ENCODE results near the gene CCDC91.
"Not testable (repeated sequence)": the region's sequence is repeated elsewhere in the genome, so short reads cannot be mapped to it uniquely, and the experiment has no call there.

Gene CCDC91

GRCh38 chr12:28476206-28476605 is 285.9 kb downstream of the CCDC91 start:
- not testable (repeated sequence) for DNase-seq

GRCh38 chr12:28479097-28479496 is 288.8 kb downstream of the CCDC91 start:
- not testable (repeated sequence) for DNase-seq

- no peak for DNase-seq
Measured at GRCh38 chr12:28479683-28480082, 289.4 kb downstream of the CCDC91 start.

DNA sequence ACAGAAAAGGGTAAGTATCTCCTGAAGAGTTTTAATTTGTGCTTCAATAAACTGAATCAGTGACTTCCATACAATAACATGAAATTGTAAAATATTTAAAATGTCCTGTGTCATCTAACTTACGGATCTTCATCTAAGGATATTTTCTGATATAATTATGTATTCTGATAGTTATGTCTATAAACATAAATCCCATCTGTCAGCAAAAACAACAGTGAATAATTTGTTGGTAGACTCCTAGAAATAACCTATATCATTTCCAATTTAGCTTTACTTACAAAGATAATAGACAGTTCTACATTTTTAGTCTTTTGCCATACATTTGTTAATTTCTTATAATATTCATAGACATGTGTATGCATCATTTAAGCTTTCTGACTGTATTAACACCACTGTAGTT is 293.9 kb downstream of the CCDC91 start:
- DNase-seq: no peak

GRCh38 chr12:28486521-28486920 is 296.3 kb downstream of the CCDC91 start:
- DNase-seq: no peak

DNA sequence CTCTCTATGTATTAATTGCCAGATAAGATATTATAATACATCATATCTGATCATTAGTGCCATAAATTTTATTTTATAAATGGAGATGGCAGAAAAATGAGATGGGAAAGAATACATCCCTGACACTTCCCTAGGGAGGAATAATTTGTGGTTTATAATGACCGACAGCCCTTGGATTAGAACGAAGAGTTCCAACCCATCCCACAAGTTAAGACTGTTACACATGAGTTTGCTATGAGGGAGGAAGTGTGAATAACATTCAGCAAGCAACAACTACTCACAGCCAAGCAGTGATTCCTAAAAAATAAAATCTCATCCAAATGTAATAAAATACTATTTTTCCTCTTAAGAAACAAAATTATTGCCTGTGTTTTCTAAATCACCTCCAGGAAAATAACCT is 299.0 kb downstream of the CCDC91 start:
- DNase-seq: peak; percentile 74

- DNase-seq: peak; percentile 31
Measured at GRCh38 chr12:28497889-28498411, 307.7 kb downstream of the CCDC91 start.

- no peak for DNase-seq
Measured at GRCh38 chr12:28498850-28499249, 308.6 kb downstream of the CCDC91 start.

DNA sequence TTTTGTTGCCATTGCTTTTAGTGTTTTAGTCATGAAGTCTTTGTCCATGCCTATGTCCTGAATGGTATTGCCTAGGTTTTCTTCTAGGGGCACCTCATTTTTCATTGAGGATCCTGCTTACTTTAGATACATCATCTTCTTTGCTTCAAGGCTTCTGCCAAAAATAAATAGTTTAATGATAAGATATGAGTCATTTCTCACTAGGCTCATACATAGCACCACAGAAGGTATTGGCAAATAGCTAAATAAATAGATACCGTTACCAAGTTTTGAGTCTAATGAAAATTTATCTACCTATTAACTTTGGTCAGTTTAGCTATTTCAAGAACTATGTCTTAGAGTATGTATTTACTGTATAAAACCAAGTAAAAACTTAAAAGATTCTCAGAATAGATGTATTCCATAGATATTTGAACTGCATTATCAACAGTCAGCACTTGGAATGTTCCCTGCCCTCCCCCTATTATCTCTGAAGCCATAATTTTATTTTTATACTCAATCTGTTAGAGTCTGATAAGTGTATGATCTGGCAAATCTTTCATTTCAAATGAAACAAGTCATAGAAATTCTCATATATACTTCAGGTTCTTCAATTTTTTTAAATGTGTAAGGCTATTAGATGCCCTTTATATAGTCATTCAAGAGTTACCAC is 310.2 kb downstream of the CCDC91 start:
- peak; percentile 80 for DNase-seq

DNA sequence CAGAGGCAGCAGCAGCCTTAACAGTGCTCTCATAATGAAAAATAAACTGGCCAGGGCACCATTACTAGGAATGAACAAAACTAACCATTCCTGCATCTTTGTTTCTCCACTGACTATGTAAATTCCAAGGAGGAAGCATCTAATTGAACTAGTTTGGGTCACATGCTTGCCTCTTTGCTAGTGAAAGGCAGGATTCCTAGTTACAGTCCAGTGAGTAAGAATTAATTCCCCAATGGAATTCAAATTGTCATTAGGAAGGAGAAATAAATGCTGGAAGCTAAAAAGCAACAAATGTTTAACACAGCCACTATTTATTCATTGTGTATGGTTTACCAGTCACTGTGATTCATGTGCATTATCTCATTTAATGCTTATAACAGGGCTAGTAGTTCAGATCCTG is 316.0 kb downstream of the CCDC91 start:
- DNase-seq: no peak

GRCh38 chr12:28507033-28507432 is 316.8 kb downstream of the CCDC91 start:
- peak; percentile 45 for DNase-seq

- DNase-seq: peak; percentile 29
Measured at GRCh38 chr12:28507867-28508266, 317.6 kb downstream of the CCDC91 start.

- no peak for DNase-seq
Measured at GRCh38 chr12:28512406-28512805, 322.1 kb downstream of the CCDC91 start.

GRCh38 chr12:28512876-28513275 is 322.6 kb downstream of the CCDC91 start:
- DNase-seq: no peak

GRCh38 chr12:28513983-28514382 is 323.7 kb downstream of the CCDC91 start:
- DNase-seq: no peak

DNA sequence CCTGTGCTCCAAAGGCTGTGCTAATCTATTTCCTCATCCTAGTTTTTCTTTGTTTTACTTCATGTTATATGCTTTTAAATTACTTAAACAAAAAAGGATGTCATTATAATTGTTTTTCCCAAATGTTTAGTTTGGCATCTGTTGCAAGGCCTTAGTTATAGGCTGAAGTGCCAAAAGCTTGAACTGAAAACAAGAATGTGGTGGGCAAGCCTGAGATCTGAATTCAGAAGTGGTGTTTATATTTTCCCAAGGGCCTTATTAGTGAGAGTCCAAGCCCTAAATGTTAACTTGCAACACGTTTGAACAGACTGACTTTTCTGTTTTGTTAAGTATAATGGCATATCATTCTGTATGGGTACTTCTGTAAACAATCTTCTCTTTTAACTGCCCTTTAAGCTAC is 326.8 kb downstream of the CCDC91 start:
- no peak for DNase-seq

DNA sequence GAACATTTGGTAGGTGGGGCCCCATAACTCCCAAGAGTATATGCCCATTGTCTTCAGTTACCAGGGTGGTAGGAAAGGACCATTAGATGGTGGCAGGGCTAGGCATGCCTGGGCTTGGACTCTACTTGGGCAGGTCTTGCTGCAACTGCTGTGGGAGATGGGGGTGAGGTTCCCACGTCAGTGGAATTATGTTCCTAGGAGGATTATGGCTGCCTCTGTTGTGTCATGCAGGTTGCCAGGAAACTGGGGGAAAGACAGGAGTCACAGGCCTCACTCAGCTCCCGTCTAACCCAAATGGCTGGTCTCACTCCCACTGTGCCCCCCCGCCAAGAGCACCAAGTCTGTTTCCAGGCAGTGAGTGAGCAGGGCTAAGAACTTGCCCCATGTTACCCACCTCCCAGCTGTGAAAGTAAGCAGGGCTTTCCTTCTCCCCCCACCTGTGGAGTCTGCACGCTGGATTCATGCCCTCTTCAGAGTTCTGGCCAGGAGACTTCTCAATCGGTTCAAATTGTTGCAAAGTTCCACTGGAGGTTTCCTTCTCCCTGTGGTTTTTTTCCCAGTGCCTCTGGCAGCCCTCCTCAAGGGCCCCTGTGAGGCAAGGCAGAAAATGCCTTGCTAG is 337.5 kb downstream of the CCDC91 start:
- DNase-seq: no peak

DNA sequence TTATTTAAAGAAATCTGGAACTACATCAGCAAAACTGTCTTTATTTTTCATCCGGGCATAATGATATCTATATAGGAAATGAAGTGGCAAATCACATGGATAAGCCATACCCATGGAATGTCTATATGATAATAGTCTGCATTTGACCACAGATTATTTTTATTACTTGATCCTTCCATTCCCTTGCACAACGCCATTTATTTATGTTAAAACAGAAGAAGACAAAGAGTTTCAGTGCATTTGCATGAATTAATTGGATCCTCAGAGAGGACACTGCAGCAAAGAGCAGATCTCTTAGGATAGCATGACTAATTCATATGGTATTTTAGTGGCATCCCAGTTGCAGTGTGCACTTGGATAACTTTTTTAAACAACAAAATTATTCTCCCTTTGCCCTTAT is 345.0 kb downstream of the CCDC91 start:
- peak; percentile 62 for DNase-seq

GRCh38 chr12:28536088-28536487 is 345.8 kb downstream of the CCDC91 start:
- peak; percentile 63 for DNase-seq

GRCh38 chr12:28537474-28537873 is 347.2 kb downstream of the CCDC91 start:
- no peak for DNase-seq

DNA sequence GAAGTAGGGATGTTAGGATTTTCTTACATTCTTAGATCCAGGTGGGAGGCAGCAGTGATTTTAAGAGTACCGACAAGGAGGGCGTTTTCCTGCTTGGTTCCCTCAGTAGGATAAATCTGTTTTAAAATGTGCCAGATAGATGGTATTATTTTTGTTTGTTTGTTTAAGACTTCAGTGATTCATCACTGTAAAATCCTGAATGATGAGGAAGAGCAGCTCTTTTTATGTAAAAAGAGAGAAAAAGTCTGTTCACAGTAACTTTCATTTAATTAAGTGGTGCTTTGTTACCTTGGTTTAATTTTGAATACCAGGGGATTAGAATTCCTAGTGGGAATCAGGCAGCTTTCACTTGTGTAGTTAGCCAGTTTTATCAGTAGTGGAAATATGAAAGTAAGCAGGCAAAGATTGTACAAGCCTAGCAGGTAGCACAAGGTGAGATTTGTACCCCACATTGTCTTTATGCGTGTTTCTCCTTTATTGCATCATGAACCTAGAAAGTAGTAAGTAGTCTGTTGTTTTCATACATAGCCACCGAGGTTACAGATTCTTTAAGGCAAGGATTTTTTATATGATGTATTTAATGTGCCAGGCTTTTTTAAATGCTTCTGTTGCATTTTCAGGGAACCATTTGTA is 349.6 kb downstream of the CCDC91 start:
- no peak for DNase-seq

DNA sequence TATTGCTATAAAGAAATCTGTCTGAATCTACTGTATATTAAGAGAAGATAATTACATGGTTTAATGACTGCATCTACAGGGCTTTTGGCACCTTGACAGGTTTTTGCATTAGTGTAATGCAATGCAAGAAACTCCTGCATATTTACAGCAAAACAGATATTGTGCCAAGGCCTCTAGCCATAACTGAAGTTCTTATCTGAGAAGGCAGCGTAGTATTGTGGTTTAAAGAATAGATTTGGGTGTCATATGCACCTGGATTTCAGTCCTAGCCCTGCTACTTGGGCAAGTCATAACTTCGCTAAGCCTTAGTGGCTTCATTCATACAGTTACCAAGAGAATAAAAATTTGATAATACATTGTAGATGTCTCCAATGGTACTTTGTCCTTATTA is 350.1 kb downstream of the CCDC91 start:
- DNase-seq: no peak

DNA sequence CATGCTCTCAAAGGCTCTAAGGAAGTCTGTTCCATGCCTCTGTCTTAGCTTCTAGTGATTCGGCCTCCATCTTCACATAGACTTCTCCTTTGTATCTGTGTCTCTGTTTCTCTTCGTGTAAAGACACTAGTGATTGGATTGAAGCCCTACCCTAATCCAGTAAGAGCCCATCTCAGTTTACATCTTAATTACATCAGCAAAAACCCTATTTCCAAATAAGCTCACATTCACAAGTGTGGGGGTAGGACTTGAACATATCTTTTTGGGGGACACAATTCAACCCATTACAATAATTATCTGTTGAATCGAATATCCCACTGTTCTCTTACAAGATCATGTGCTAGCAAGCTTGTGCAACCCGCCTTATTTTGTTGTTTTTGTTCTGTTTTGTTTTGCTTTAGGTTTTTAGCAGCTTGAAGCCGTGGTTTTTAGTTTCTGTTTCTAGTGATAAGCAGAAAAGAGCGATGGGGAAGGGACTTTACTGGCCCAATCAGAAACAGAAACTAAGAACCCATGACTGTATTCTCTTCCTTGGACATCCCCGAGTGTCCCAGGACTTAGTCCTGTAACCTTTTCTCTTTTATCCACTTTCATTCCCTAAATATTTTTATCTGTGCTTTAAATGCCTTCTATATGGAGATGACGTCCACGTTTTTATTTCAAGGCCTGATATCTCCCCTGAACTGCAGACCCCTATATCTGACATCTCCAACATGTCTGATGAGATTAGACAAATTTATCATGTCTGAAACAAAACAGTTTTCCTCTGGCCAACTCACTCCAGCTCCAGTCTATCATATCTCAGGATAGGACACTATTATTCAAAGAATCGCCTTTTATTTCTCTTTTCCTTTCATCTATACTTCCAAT is 353.0 kb downstream of the CCDC91 start:
- no peak for DNase-seq

Data from NCI-H226 (cell line).